B cell (primary cell): ENCODE results near the gene EIF4EBP2. TPM values are rescaled to one million over a fixed set of nuclear protein-coding genes. Genes with fewer than 3 reads are reported as not detected.

Source experiments
- ATAC-seq: fragments of 200-7000 bp; cut with Tn5 transposase; one replicate; pipeline ENCODE4 v1.10.0; 2021; ENCODE audit warnings: low read depth, mild to moderate bottlenecking, moderate number of reproducible peaks, moderate library complexity
- CTCF ChIA-PET: fragments of 350-600 bp; sonication (Branson Sonifier 250); formaldehyde crosslinking; loops from one replicate; lab custom pipeline; 2021; ENCODE audit warnings: antibody characterized with exemption, inconsistent platforms; lab: Charles Lee
- POLR2A ChIA-PET: fragments of 350-600 bp; sonication (Branson Sonifier 250); formaldehyde crosslinking; loops from one replicate; lab custom pipeline; 2021; ENCODE audit warnings: antibody characterized with exemption; lab: Charles Lee
- DNase-seq: peaks from one replicate; pipeline ENCODE4 v3.0.0; 2013
- H2AFZ ChIP-seq: 2 replicates; pipeline ENCODE4 v1.6.1; 2012; ENCODE audit warnings: mild to moderate bottlenecking, low read depth, low read length; ENCODE audit not compliant: insufficient read depth, poor library complexity, severe bottlenecking
- H3K27ac ChIP-seq, 2 donors: 1 replicate in 1 of 2; 2 replicates in 1 of 2; pipeline ENCODE4 v1.5.1; 2012 to 2013; ENCODE audit warnings: low read length in 2 of 2, mild to moderate bottlenecking in 2 of 2, moderate library complexity in 1 of 2
- H3K27me3 ChIP-seq, 4 experiments: fragments of 200-600 bp in 1 of 4; sonication (generic) in 1 of 4; replicated peaks in 1 of 4; 1 replicate in 2 of 4; 2 replicates in 2 of 4; pipeline versions ENCODE4 v1.6.1 to v1.7.0; 2013 to 2016; ENCODE audit warnings: low read length in 3 of 4, mild to moderate bottlenecking in 2 of 4, mixed read lengths in 1 of 4, moderate library complexity in 1 of 4; ENCODE audit not compliant: insufficient read depth in 4 of 4, control insufficient read depth in 3 of 4; ENCODE audit errors: control extremely low read depth in 1 of 4
- H3K36me3 ChIP-seq, 2 experiments: replicated peaks in 1 of 2; 1 replicate in 1 of 2; 2 replicates in 1 of 2; pipeline versions ENCODE4 v1.6.1 to v1.7.1; 2013; ENCODE audit warnings: low read length in 1 of 2; ENCODE audit not compliant: insufficient read depth in 2 of 2, control insufficient read depth in 1 of 2; ENCODE audit errors: control extremely low read depth in 1 of 2, extremely low read depth in 1 of 2
- H3K4me1 ChIP-seq, 2 donors: fragments of 200-600 bp in 1 of 2; sonication (generic) in 1 of 2; 1 replicate in 1 of 2; 2 replicates in 1 of 2; pipeline versions ENCODE4 v1.5.1 to v1.6.1; 2013 to 2017; ENCODE audit warnings: low read length in 2 of 2; ENCODE audit not compliant: control insufficient read depth in 2 of 2, insufficient read depth in 2 of 2
- H3K4me2 ChIP-seq: replicated peaks from 2 replicates; pipeline ENCODE3; 2012; ENCODE audit warnings: mild to moderate bottlenecking, low read depth, low read length; ENCODE audit not compliant: poor library complexity, severe bottlenecking
- H3K4me3 ChIP-seq, 5 experiments: fragments of 200-600 bp in 1 of 5; sonication (generic) in 1 of 5; 1 replicate in 3 of 5; 2 replicates in 2 of 5; pipeline versions ENCODE4 v1.5.1 to v1.7.0; 2011 to 2016; ENCODE audit warnings: low read length in 4 of 5, mild to moderate bottlenecking in 4 of 5, low read depth in 2 of 5, control low read depth in 1 of 5, moderate library complexity in 1 of 5; ENCODE audit not compliant: insufficient read depth in 1 of 5; ENCODE audit errors: control extremely low read depth in 1 of 5, extremely low read depth in 1 of 5
- H3K79me2 ChIP-seq: fragments of 200-600 bp; sonication (generic); one replicate; pipeline ENCODE4 v1.6.0; 2016; ENCODE audit warnings: low read length; ENCODE audit not compliant: control insufficient read depth, insufficient read depth
- H3K9ac ChIP-seq: fragments of 200-600 bp; sonication (generic); 2 replicates; pipeline ENCODE4 v1.6.1; 2017; ENCODE audit warnings: mild to moderate bottlenecking, low read length, moderate library complexity
- H3K9me3 ChIP-seq, 3 donors: one replicate each; pipeline versions ENCODE4 v1.6.1 to v1.7.1; 2013; ENCODE audit warnings: low read length in 2 of 3; ENCODE audit not compliant: control insufficient read depth in 2 of 3, insufficient read depth in 1 of 3; ENCODE audit errors: control extremely low read depth in 1 of 3
- H4K20me1 ChIP-seq: 2 replicates; pipeline ENCODE4 v1.6.0; 2012; ENCODE audit warnings: mild to moderate bottlenecking, low read length; ENCODE audit not compliant: insufficient read depth, control insufficient read depth, poor library complexity, severe bottlenecking
- H3K27ac Mint-ChIP-seq: one replicate; pipeline ENCODE4 v1.8.0; 2021; ENCODE audit warnings: mixed read lengths
- H3K27me3 Mint-ChIP-seq: one replicate; pipeline ENCODE4 v1.8.0; 2021; ENCODE audit warnings: mixed read lengths
- H3K4me1 Mint-ChIP-seq: one replicate; pipeline ENCODE4 v1.8.0; 2021; ENCODE audit warnings: mixed read lengths
- H3K4me3 Mint-ChIP-seq: one replicate; pipeline ENCODE4 v1.8.0; 2021; ENCODE audit warnings: mixed read lengths
- H3K9me3 Mint-ChIP-seq: one replicate; pipeline ENCODE4 v1.8.0; 2022; ENCODE audit warnings: mixed read lengths; ENCODE audit not compliant: insufficient read depth
- EZH2 ChIP-seq: IDR thresholded peaks from 2 replicates; pipeline ENCODE4 v1.6.1; 2012; ENCODE audit warnings: borderline replicate concordance, low read depth, mild to moderate bottlenecking, moderate library complexity, low read length; ENCODE audit not compliant: insufficient read depth, poor library complexity, severe bottlenecking
- WGBS: methylation state at CpG from one replicate; pipeline ENCODE4 v1.1.5; 2013; ENCODE audit warnings: missing lambda C conversion rate; ENCODE audit not compliant: insufficient coverage; 5-methylcytosine and 5-hydroxymethylcytosine counted together
- intact Hi-C: fragments of 100-400 bp; cut with micrococcal nuclease; formaldehyde crosslinking; loops from one replicate; pipeline ENCODE4 v1.10.0; 2022
- polyA plus RNA-seq: library from polyadenylated mRNA; depleted of rRNA; stranded (reverse); fragments of >200 nt; gene quantifications from 2 replicates; pipeline ENCODE4 v1.2.3, GENCODE V29; 2012
- total RNA-seq, 2 donors: library from RNA; stranded (reverse); fragments of 120-200 nt in 1 of 2; gene quantifications; 1 replicate in 1 of 2; 2 replicates in 1 of 2; pipeline versions ENCODE4 v1.2.3 to v1.2.4, GENCODE V29; 2013 to 2022
- TF ChIP-seq, protein P1 (sequence below): fragments of 200-600 bp; IDR thresholded peaks from one replicate; pipeline ENCODE4 v1.8.0; 2022; ENCODE audit warnings: antibody characterized with exemption, mild to moderate bottlenecking

EIF4EBP2 gene
- total and polyA plus RNA-seq, 2 donors (not counting 1 experiment from before 2014, with no cell fraction given), result 8.7 to 37.8 TPM

DNA sequence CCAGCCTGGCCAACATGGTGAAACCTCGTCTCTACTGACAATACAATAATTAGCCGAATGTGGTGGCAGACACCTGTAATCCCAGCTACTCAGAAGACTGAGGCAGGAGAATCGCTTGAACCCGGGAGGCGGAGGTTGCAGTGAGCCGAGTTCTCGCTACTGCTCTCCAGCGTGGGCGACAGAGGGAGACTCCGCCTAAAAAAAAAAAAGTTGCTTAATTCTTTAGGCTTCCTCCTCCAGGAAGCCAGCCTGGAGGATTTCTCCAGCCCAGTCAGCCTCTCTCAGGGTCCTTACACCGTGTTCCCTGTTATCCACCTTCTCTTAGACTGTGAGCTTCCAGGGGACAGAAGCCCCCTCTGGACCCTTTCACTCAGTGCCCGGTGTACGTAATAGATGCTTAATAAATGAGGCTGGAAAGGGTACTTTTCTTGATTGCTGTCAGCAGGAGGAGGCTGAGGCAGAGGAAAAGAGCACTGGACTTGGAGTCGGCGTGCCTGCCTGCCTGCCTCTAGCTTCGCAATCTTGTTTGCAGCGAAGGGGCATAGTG is 53.9 kb downstream of the EIF4EBP2 start:
- H3K27ac Mint-ChIP-seq, result no peak overlapping the region
- peak overlapping the region; percentile 62 for H3K4me3 Mint-ChIP-seq
- TF ChIP-seq EZH2, result no peak
- TF ChIP-seq, protein P1, sequence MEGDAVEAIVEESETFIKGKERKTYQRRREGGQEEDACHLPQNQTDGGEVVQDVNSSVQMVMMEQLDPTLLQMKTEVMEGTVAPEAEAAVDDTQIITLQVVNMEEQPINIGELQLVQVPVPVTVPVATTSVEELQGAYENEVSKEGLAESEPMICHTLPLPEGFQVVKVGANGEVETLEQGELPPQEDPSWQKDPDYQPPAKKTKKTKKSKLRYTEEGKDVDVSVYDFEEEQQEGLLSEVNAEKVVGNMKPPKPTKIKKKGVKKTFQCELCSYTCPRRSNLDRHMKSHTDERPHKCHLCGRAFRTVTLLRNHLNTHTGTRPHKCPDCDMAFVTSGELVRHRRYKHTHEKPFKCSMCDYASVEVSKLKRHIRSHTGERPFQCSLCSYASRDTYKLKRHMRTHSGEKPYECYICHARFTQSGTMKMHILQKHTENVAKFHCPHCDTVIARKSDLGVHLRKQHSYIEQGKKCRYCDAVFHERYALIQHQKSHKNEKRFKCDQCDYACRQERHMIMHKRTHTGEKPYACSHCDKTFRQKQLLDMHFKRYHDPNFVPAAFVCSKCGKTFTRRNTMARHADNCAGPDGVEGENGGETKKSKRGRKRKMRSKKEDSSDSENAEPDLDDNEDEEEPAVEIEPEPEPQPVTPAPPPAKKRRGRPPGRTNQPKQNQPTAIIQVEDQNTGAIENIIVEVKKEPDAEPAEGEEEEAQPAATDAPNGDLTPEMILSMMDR, result no peak
- Histone ChIP-seq H3K4me1 (peaks cover 12 to 15% of the 10 kb centered on the region in 2 donors), H3K36me3 (no peaks in the 10 kb centered on the region), H3K4me3 (no peak overlapping the region), H2AFZ (peak overlapping the region; percentile 65), H3K4me2 (peak overlapping the region; percentile 76), H3K79me2 (no peaks in the 10 kb centered on the region), H3K27me3 (peaks cover 0 to 24% (median 12%) of the 10 kb centered on the region in 4 experiments), H3K27ac (no peak overlapping the region), H3K9me3 (peaks cover 0 to 4% (median 0%) of the 10 kb centered on the region in 3 donors), H3K9ac (peak overlapping the region; percentile 14), H4K20me1 (no peaks in the 10 kb centered on the region)
- CTCF ChIA-PET, result no interaction called here
- intact Hi-C loops, result no loop called here
- peaks cover 37% of the 10 kb centered on the region for H3K27me3 Mint-ChIP-seq
- DNase-seq, result no peak
- peaks cover 17% of the 10 kb centered on the region for H3K4me1 Mint-ChIP-seq
- H3K9me3 Mint-ChIP-seq, result no peaks in the 10 kb centered on the region
- ATAC-seq, result no peak
- POLR2A ChIA-PET, result no interaction called here
- 51% methylated on average over 15 of the region's 17 CpGs for WGBS

DNA sequence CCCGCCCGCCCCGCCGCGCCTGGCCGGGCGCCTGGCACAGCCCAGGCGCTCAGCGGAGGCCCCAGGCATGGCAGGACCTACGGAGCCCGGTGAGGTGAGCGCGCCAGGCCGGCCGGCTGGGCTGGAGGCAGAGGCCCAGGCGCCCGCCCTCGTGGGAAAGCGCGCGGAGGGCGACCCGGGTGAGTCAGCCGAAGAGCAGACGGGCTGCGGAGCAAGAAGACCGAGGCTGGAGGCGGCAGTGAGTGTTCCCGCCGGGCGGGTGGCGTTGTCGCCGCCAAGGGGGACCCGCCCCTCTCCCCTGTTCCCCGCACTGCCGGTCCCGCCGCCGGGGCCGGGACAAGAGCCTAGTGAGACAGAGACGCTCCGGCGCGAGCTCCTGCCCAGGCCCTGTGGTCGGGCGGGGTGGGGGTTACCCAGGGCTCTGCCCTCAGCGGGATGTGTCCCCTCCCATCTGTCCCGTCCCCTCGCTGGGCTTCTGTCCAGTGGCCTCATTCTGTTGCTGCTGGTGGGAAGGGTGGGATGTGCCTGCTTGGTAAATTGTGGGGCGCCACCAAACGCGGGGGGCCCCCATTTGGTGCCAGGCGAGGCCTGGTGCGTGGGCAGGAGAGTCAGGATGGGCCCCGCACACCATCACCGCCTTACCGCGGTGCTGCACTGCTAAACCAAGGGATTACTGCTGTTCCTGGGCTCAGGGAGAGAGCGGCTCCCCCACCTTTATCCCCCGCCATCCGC is 54.5 kb downstream of the EIF4EBP2 start:
- DNase-seq, result peak; percentile 42

More for the DNA sequence above, 54.5 kb downstream of the EIF4EBP2 start:
- H3K36me3 ChIP-seq, result no peaks in the 10 kb centered on the region
- H3K9ac ChIP-seq, result peak overlapping the region; percentile 14
- no peak overlapping the region for H3K27ac Mint-ChIP-seq
- H3K4me3 ChIP-seq, result peak overlapping the region in 3 of 5 experiments; percentile 20 to 50 (median 30)
- H3K27me3 Mint-ChIP-seq, result peaks cover 37% of the 10 kb centered on the region
- peak overlapping the region; percentile 65 for H2AFZ ChIP-seq
- no peaks in the 10 kb centered on the region for H4K20me1 ChIP-seq
- TF ChIP-seq, protein P1, result no peak
- TF ChIP-seq EZH2, result no peak
- peaks cover 12 to 15% of the 10 kb centered on the region in 2 donors for H3K4me1 ChIP-seq
- H3K4me1 Mint-ChIP-seq, result peaks cover 17% of the 10 kb centered on the region
- H3K4me2 ChIP-seq, result peak overlapping the region; percentile 76
- peak; percentile 37 for ATAC-seq
- intact Hi-C loops, result no loop called here
- H3K79me2 ChIP-seq, result no peaks in the 10 kb centered on the region
- H3K9me3 ChIP-seq, result peaks cover 0 to 4% (median 0%) of the 10 kb centered on the region in 3 donors
- peak overlapping the region; percentile 64 for H3K4me3 Mint-ChIP-seq
- POLR2A ChIA-PET, result no interaction called here
- H3K27me3 ChIP-seq, result peaks cover 0 to 24% (median 12%) of the 10 kb centered on the region in 4 experiments
- H3K27ac ChIP-seq, result no peak overlapping the region
- CTCF ChIA-PET, result no interaction called here
- H3K9me3 Mint-ChIP-seq, result no peaks in the 10 kb centered on the region
- WGBS, result 6% methylated on average over 61 of the region's 62 CpGs
